ENCODE results near the gene AMMECR1. TPM values are rescaled to one million over a fixed set of nuclear protein-coding genes. Genes with fewer than 3 reads are reported as not detected.
A peak's percentile ranks its signal among the peaks of the same experiment; 100 is the strongest.

Gene AMMECR1
- total and polyA plus RNA-seq, 2 of the 13 experiments (the other 11 are each of a cell fraction or from before 2014, with no cell fraction given): 3.1 to 7.5 TPM

DNA sequence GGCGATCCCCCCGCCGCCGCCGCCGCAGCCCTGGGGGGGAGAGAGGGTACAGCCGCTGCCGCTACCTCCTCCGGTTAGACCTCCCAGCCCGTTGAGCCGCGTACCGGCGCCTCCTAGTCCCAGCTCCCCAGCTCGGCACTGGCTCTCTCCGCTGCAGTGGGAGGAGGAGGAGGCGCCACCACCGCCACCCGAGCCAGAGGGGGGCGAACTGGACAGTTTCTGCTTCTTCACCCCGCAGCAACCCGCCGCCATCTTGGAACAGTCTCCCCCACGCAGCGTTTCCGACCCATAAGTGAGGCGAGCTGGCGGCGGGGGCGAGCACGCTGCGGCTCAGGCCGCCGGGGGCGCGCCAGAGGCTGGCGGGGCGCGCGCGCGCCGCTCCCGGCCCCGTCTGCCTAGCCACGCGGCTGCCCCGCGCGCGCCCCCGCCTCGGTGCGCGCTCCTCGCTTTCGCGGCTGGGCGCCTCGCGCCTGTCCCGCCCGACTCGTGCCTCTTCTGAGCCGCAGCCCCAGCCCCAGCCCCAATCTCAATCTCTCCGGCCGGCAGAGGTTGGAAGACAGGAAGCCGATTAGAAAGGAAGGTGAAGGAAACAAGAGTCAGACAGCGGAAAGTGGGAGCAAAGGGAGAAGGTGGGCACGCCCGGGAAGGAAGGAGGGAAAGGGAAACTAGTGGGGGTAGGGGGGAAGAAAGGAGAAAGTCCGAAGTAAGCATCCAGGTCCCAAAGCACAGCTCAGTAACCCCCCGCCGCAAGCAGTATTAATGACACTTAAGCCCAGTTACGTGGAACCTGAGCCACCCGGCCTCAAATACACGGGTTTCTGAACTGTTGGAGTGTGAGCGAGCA is at the start of gene AMMECR1 (continued):
- TF ChIP-seq KLF16 (CRISPR knock-in tag; IDR thresholded peaks at IDR 0.05) (no peak), ZFP82 (CRISPR knock-in tag; IDR thresholded peaks at IDR 0.05; ENCODE audit: borderline replicate concordance) (no peak), ZNF616 (CRISPR knock-in tag; IDR thresholded peaks at IDR 0.05; ENCODE audit: low read depth) (no peak), HNRNPK (IDR thresholded peaks at IDR 0.05; ENCODE audit: low read depth, low read length, poor library complexity, severe bottlenecking) (no peak), TMF1 (CRISPR knock-in tag; IDR thresholded peaks at IDR 0.05; ENCODE audit: low read depth) (no peak), FUBP1 (CRISPR knock-in tag; IDR thresholded peaks at IDR 0.05; ENCODE audit: borderline replicate concordance) (no peak), FLYWCH1 (CRISPR knock-in tag; IDR thresholded peaks at IDR 0.05) (no peak), DBP (CRISPR knock-in tag; IDR thresholded peaks at IDR 0.05; ENCODE audit: not compliant biosample characterization) (no peak), HDAC1 (CRISPR knock-in tag; IDR thresholded peaks at IDR 0.05) (0 out of 2 replicates have a peak, but pooled peaks have one; percentile 15), HOXA3 (CRISPR knock-in tag; IDR thresholded peaks at IDR 0.05) (peak; percentile 36; the same call in 1 of the 2 replicates), REXO4 (CRISPR knock-in tag; IDR thresholded peaks at IDR 0.05; ENCODE audit: borderline replicate concordance) (no peak), ZNF225 (CRISPR knock-in tag; IDR thresholded peaks at IDR 0.05) (no peak), NFIB (CRISPR knock-in tag; IDR thresholded peaks at IDR 0.05; ENCODE audit: borderline replicate concordance) (no peak), ETS1 (CRISPR knock-in tag; IDR thresholded peaks at IDR 0.05) (no peak), ZBED4 (CRISPR knock-in tag; IDR thresholded peaks at IDR 0.05; ENCODE audit: borderline replicate concordance) (no peak), JARID2 (CRISPR knock-in tag; IDR thresholded peaks at IDR 0.05; ENCODE audit: insufficient replicate concordance) (no peak), ZNF704 (CRISPR knock-in tag; IDR thresholded peaks at IDR 0.05; ENCODE audit: borderline replicate concordance) (no peak), ZNF629 (CRISPR knock-in tag; conservative IDR thresholded peaks at IDR 0.05) (no peak), JDP2 (CRISPR knock-in tag; IDR thresholded peaks at IDR 0.05; ENCODE audit: borderline replicate concordance) (no peak)

All from HepG2 (cell line).